IMR-90 (cell line): ENCODE data around the gene MED22. TPM values are rescaled to one million over a fixed set of nuclear protein-coding genes. Genes with fewer than 3 reads are reported as not detected.

Source experiments
- ATAC-seq: fragments of 200-7000 bp; cut with Tn5 transposase; 2 replicates; pipeline ENCODE4 v1.9.1; 2020; ENCODE audit warnings: low read depth, mild to moderate bottlenecking, moderate library complexity
- BruUV-seq: library from RNA; stranded (reverse); fragments of 400-500 nt; replicated peaks from 2 replicates; lab custom pipeline; 2021; lab: Mats Ljungman, UMichigan
- CTCF ChIA-PET: fragments of 300-600 bp; formaldehyde crosslinking; extraction: SDS; loops from one replicate; lab custom pipeline; 2021; ENCODE audit warnings: antibody characterized with exemption; lab: Yijun Ruan, JAX
- POLR2A ChIA-PET: fragments of 300-600 bp; sonication (Branson Sonifier 250); formaldehyde crosslinking; loops from one replicate; lab custom pipeline; 2022; ENCODE audit warnings: antibody characterized with exemption; ENCODE audit not compliant: unreplicated experiment; lab: Charles Lee
- DNase-seq: peaks from one replicate; pipeline ENCODE4 v3.0.0; 2013
- H2AFZ ChIP-seq: replicated peaks from 2 replicates; pipeline ENCODE3; 2013; ENCODE audit warnings: low read length, mild to moderate bottlenecking; ENCODE audit not compliant: poor library complexity
- H2AK5ac ChIP-seq: 2 replicates; pipeline ENCODE4 v1.6.1; 2013; ENCODE audit warnings: low read depth, low read length, inconsistent platforms
- H2AK9ac ChIP-seq: replicated peaks from 2 replicates; pipeline ENCODE3; 2013; ENCODE audit warnings: mild to moderate bottlenecking, low read depth, low read length, moderate library complexity; ENCODE audit not compliant: poor library complexity
- H2BK120ac ChIP-seq: 2 replicates; pipeline ENCODE4 v1.6.1; 2013; ENCODE audit warnings: low read depth, low read length, inconsistent platforms
- H2BK15ac ChIP-seq: 3 replicates; pipeline ENCODE4 v1.6.1; 2013; ENCODE audit warnings: low read depth, low read length, inconsistent platforms
- H2BK20ac ChIP-seq: 2 replicates; pipeline ENCODE4 v1.6.1; 2013; ENCODE audit warnings: low read depth, mild to moderate bottlenecking, inconsistent platforms, low read length, moderate library complexity
- H2BK5ac ChIP-seq: 2 replicates; pipeline ENCODE4 v1.6.1; 2013; ENCODE audit warnings: mild to moderate bottlenecking, low read depth, low read length, inconsistent platforms; ENCODE audit not compliant: poor library complexity, severe bottlenecking
- H3K14ac ChIP-seq: replicated peaks from 2 replicates; pipeline ENCODE4 v1.6.1; 2013; ENCODE audit warnings: low read depth, low read length, inconsistent platforms
- H3K18ac ChIP-seq: 2 replicates; pipeline ENCODE4 v1.6.1; 2013; ENCODE audit warnings: low read depth, low read length, control low read depth
- H3K23ac ChIP-seq: 2 replicates; pipeline ENCODE4 v1.6.1; 2013; ENCODE audit warnings: low read depth, low read length, inconsistent platforms
- H3K27ac ChIP-seq: 2 replicates; pipeline ENCODE4 v1.5.1; 2013; ENCODE audit warnings: mild to moderate bottlenecking, control low read depth, low read length; ENCODE audit not compliant: insufficient read depth
- H3K27me3 ChIP-seq: 2 replicates; pipeline ENCODE4 v1.6.1; 2013; ENCODE audit warnings: low read length; ENCODE audit not compliant: control insufficient read depth, insufficient read depth
- H3K36me3 ChIP-seq: 2 replicates; pipeline ENCODE4 v1.6.1; 2013; ENCODE audit warnings: low read length, mixed read lengths; ENCODE audit not compliant: control insufficient read depth, insufficient read depth
- H3K4ac ChIP-seq: 2 replicates; pipeline ENCODE4 v1.6.1; 2013; ENCODE audit warnings: low read depth, low read length, inconsistent platforms
- H3K4me1 ChIP-seq: 2 replicates; pipeline ENCODE4 v1.6.1; 2013; ENCODE audit warnings: low read length, mixed read lengths; ENCODE audit not compliant: control insufficient read depth, insufficient read depth
- H3K4me2 ChIP-seq: 2 replicates; pipeline ENCODE4 v1.6.1; 2013; ENCODE audit warnings: low read depth, mild to moderate bottlenecking, control low read depth, low read length, moderate library complexity
- H3K4me3 ChIP-seq: 2 replicates; pipeline ENCODE4 v1.5.1; 2013; ENCODE audit warnings: low read depth, mild to moderate bottlenecking, control low read depth, low read length, moderate library complexity; ENCODE audit not compliant: insufficient read depth
- H3K56ac ChIP-seq: 2 replicates; pipeline ENCODE4 v1.6.1; 2013; ENCODE audit warnings: low read length, inconsistent platforms; ENCODE audit not compliant: insufficient read depth; ENCODE audit errors: extremely low read depth
- H3K79me1 ChIP-seq, 2 experiments: 2 replicates each; pipeline ENCODE4 v1.6.1; 2013; ENCODE audit warnings: low read length in 2 of 2, inconsistent platforms in 1 of 2, low read depth in 1 of 2
- H3K9ac ChIP-seq: 2 replicates; pipeline ENCODE4 v1.6.1; 2013; ENCODE audit warnings: low read depth, low read length, control low read depth
- H3K9me1 ChIP-seq: 2 replicates; pipeline ENCODE4 v1.6.1; 2013; ENCODE audit warnings: low read length, inconsistent platforms; ENCODE audit not compliant: insufficient read depth
- H3K9me3 ChIP-seq: 2 replicates; pipeline ENCODE4 v1.6.1; 2013; ENCODE audit warnings: low read length; ENCODE audit not compliant: control insufficient read depth, insufficient read depth
- H4K20me1 ChIP-seq: 2 replicates; pipeline ENCODE4 v1.6.1; 2013; ENCODE audit warnings: low read length, inconsistent platforms; ENCODE audit not compliant: insufficient read depth
- H4K5ac ChIP-seq: 2 replicates; pipeline ENCODE4 v1.6.1; 2013; ENCODE audit warnings: mild to moderate bottlenecking, low read depth, low read length, control low read depth
- H4K8ac ChIP-seq, 2 experiments: 2 replicates each; pipeline ENCODE4 v1.6.1; 2013; ENCODE audit warnings: low read depth in 2 of 2, low read length in 2 of 2, control low read depth in 1 of 2, inconsistent platforms in 1 of 2
- H4K91ac ChIP-seq: 2 replicates; pipeline ENCODE4 v1.6.1; 2013; ENCODE audit warnings: low read depth, low read length, inconsistent platforms; ENCODE audit not compliant: insufficient read depth
- BHLHE40 ChIP-seq: fragments of 150-350 bp; IDR thresholded peaks from 2 replicates; pipeline ENCODE4 v1.6.1; 2016; ENCODE audit warnings: mild to moderate bottlenecking, low read depth, low read length
- CEBPB ChIP-seq: IDR thresholded peaks from 2 replicates; pipeline ENCODE4 v1.6.1; 2012; ENCODE audit warnings: low read depth, low read length, improper control_type of control experiment
- CHD1 ChIP-seq: IDR thresholded peaks from 2 replicates; pipeline ENCODE4 v1.6.1; 2012; ENCODE audit warnings: low read depth, low read length, improper control_type of control experiment
- CTCF ChIP-seq: conservative IDR thresholded peaks from 2 replicates; pipeline ENCODE4 v1.5.1; 2012; ENCODE audit warnings: mild to moderate bottlenecking, low read depth, low read length, improper control_type of control experiment
- ELK1 ChIP-seq: fragments of 150-350 bp; IDR thresholded peaks from 2 replicates; pipeline ENCODE4 v1.6.1; 2016; ENCODE audit warnings: low read depth, mild to moderate bottlenecking, low read length, moderate library complexity, borderline replicate concordance
- MAFK ChIP-seq: IDR thresholded peaks from 2 replicates; pipeline ENCODE4 v1.6.1; 2012; ENCODE audit warnings: low read depth, low read length, improper control_type of control experiment
- MAZ ChIP-seq: IDR thresholded peaks from 2 replicates; pipeline ENCODE4 v1.6.1; 2012; ENCODE audit warnings: low read depth, mild to moderate bottlenecking, low read length, improper control_type of control experiment, moderate library complexity, borderline replicate concordance
- MXI1 ChIP-seq: IDR thresholded peaks from 2 replicates; pipeline ENCODE4 v1.6.1; 2012; ENCODE audit warnings: low read depth, mild to moderate bottlenecking, low read length, moderate library complexity, borderline replicate concordance
- POLR2A ChIP-seq: IDR thresholded peaks from 2 replicates; pipeline ENCODE4 v1.6.1; 2012; ENCODE audit warnings: mild to moderate bottlenecking, low read depth, low read length
- RAD21 ChIP-seq: IDR thresholded peaks from 2 replicates; pipeline ENCODE4 v1.6.1; 2012; ENCODE audit warnings: low read length, improper control_type of control experiment
- RCOR1 ChIP-seq: IDR thresholded peaks from 2 replicates; pipeline ENCODE4 v1.6.1; 2012; ENCODE audit warnings: mild to moderate bottlenecking, low read length, improper control_type of control experiment; ENCODE audit not compliant: insufficient replicate concordance
- RFX5 ChIP-seq: IDR thresholded peaks from 2 replicates; pipeline ENCODE4 v1.8.0; 2012; ENCODE audit warnings: low read depth, mild to moderate bottlenecking, low read length, moderate library complexity
- SMC3 ChIP-seq: fragments of 150-350 bp; IDR thresholded peaks from 2 replicates; pipeline ENCODE4 v1.6.1; 2016; ENCODE audit warnings: low read depth, mild to moderate bottlenecking, antibody characterized with exemption, low read length, moderate library complexity
- USF2 ChIP-seq: fragments of 150-350 bp; IDR thresholded peaks from 2 replicates; pipeline ENCODE4 v1.6.1; 2017; ENCODE audit warnings: mild to moderate bottlenecking, antibody characterized with exemption, low read length, low read depth
- WGBS, 2 experiments: methylation state at CpG; one replicate each; pipeline versions ENCODE4 v1.1.5 to v1.1.7; 2013; ENCODE audit warnings: missing lambda C conversion rate in 2 of 2; ENCODE audit not compliant: insufficient read length in 1 of 2; ENCODE audit errors: extremely low coverage in 2 of 2; 5-methylcytosine and 5-hydroxymethylcytosine counted together
- dilution Hi-C: fragments of 300-500 bp; cut with HindIII; formaldehyde crosslinking; loops from one replicate; pipeline ENCODE4 v1.14.3; 2018; ENCODE audit warnings: low sequenced_read_pairs; ENCODE audit not compliant: unreplicated experiment
- in situ Hi-C: fragments of 300-500 bp; cut with MboI; formaldehyde crosslinking; loops from 3 replicates; pipeline ENCODE4 v1.14.3; 2019; ENCODE audit warnings: low sequenced_read_pairs, inconsistent platforms, mixed read lengths
- intact Hi-C: fragments of 100-400 bp; cut with micrococcal nuclease; formaldehyde crosslinking; loops from 2 replicates; pipeline ENCODE4 v1.10.0; 2022
- polyA plus RNA-seq, 3 experiments: library from polyadenylated mRNA; depleted of rRNA; stranded (reverse); fragments of >200 nt; gene quantifications; 2 replicates each; pipeline ENCODE4 v1.2.3, GENCODE V29; 2012; ENCODE audit warnings: low replicate concordance in 1 of 3
- total RNA-seq: library from RNA; depleted of rRNA; stranded (reverse); fragments of >200 nt; gene quantifications from 2 replicates; pipeline ENCODE4 v1.2.3, GENCODE V29; 2012

MED22 gene
- total and polyA plus RNA-seq, 2 of the 4 experiments (the other 2 are of a cell fraction), result 7.9 to 28.3 TPM

GRCh38 chr9:133354766-133355165 lies 6.8 kb upstream of the MED22 start:
- H4K8ac ChIP-seq, result no peak overlapping the region
- no peak overlapping the region for H3K23ac ChIP-seq
- H2BK5ac ChIP-seq, result no peak overlapping the region
- TF ChIP-seq POLR2A (no peak; the same call in 1 of the 2 replicates), BHLHE40 (no peak), RFX5 (no peak), MXI1 (no peak), CEBPB (no peak), SMC3 (no peak), USF2 (no peak), MAFK (no peak), CHD1 (no peak), ELK1 (no peak), RCOR1 (no peak), MAZ (no peak), RAD21 (no peak), CTCF (no peak)
- no peaks in the 10 kb centered on the region for H3K27me3 ChIP-seq
- POLR2A ChIA-PET, result no interaction called here
- no peak for ATAC-seq
- no peak overlapping the region for H3K4ac ChIP-seq
- in situ Hi-C loops, result no loop called here
- no TSS peak for BruUV-seq
- no peak overlapping the region for H4K5ac ChIP-seq
- no peaks in the 10 kb centered on the region for H3K9me3 ChIP-seq
- WGBS, 2 experiments, result 73% methylated on average over 5 of the region's 7 CpGs; no CpG with 5 or more reads in 1 of the 2 experiments
- no peak overlapping the region for H2AK9ac ChIP-seq
- H3K36me3 ChIP-seq, result peaks cover 44% of the 10 kb centered on the region
- dilution Hi-C loops, result no loop called here
- no peak overlapping the region for H2AK5ac ChIP-seq
- DNase-seq, result no peak
- H3K18ac ChIP-seq, result no peak overlapping the region
- no peak overlapping the region for H3K4me3 ChIP-seq
- H3K4me2 ChIP-seq, result no peak overlapping the region
- H4K20me1 ChIP-seq, result peaks cover 50% of the 10 kb centered on the region
- no peak overlapping the region for H4K91ac ChIP-seq
- H2BK120ac ChIP-seq, result no peak overlapping the region
- CTCF ChIA-PET, result no interaction called here
- no peak overlapping the region for H3K56ac ChIP-seq
- H3K9ac ChIP-seq, result no peak overlapping the region
- no peaks in the 10 kb centered on the region; the same call in 1 of the 2 replicates for H3K9me1 ChIP-seq
- no peak overlapping the region for H3K27ac ChIP-seq
- no peak overlapping the region for H2AFZ ChIP-seq
- no peak overlapping the region for H2BK20ac ChIP-seq
- no peak overlapping the region for H3K14ac ChIP-seq
- intact Hi-C loops, result no loop called here
- H3K79me1 ChIP-seq, result peaks cover 30 to 78% of the 10 kb centered on the region in 2 experiments
- no peak overlapping the region for H2BK15ac ChIP-seq
- H3K4me1 ChIP-seq, result peaks cover 12% of the 10 kb centered on the region; the same call in 1 of the 2 replicates
